Erythroblast (primary cell): ENCODE measurements around the gene PLA2R1.
"Not testable (repeated sequence)": the region's sequence is repeated elsewhere in the genome, so short reads cannot be mapped to it uniquely, and the experiment has no call there.

Source experiments
- DNase-seq, 2 experiments: peaks; one replicate each; lab custom pipeline; 2025; lab: John Stamatoyannopoulos, UW
- GATA1 ChIP-seq: IDR thresholded peaks from 2 replicates; pipeline ENCODE4 v1.6.1; 2011; ENCODE audit warnings: low read depth, mild to moderate bottlenecking, control low read depth, low read length, moderate library complexity
- POLR2A ChIP-seq: IDR thresholded peaks from 2 replicates; pipeline ENCODE4 v1.6.1; 2011; ENCODE audit warnings: mild to moderate bottlenecking, low read length

The PLA2R1 gene

DNA sequence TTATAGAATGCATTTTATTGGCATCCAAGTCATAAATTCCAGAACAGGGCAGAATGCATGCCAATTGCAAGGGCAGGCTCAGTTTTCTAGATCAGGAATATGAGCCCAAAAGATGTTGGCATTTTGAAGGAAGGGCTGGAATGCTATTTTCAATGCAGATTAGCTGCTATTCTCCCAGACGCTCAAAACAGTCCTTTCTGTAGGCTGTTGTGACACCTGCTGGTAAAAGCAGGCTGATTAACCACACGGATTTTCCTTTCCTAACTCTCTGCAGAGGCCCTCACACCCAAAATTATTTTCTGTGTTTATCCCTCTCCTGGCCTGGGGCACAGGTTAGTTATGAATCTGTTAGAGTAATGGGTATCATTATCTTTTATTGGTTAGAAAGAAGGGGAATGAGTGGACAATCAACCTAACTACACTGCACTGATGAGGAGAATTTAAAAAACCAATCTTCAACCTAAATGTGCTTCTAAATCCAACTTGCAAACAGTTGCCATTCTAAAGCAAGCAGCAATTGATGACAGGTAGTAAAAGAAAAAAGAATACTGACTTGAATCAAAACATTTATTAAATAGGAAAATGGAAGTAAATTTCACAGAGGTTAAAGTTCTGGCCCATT is 94.0 kb downstream of the PLA2R1 start:
- peak in 1 of 2 experiments; percentile 4 for DNase-seq
- TF ChIP-seq GATA1 (no peak), POLR2A (no peak)

DNA sequence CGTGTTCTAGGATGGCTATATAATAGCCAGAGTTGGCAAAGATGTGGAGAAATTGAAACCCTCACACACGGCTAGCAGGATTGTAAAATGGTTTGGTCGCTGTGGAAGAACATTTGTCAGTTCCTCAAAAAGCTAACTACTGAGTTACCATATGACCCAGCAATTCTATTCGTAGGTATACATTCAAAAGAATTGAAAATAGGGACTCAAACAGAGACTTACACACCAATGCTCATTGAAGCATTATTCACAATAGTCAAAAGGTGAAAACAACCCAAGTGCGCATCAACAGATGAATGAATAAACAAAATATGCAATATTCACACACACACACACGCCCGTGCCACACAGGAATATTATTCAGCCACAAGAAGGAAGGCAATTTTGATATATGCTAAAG is 98.7 kb downstream of the PLA2R1 start:
- no peak for TF ChIP-seq GATA1
- TF ChIP-seq POLR2A: no peak
- no peak for DNase-seq

DNA sequence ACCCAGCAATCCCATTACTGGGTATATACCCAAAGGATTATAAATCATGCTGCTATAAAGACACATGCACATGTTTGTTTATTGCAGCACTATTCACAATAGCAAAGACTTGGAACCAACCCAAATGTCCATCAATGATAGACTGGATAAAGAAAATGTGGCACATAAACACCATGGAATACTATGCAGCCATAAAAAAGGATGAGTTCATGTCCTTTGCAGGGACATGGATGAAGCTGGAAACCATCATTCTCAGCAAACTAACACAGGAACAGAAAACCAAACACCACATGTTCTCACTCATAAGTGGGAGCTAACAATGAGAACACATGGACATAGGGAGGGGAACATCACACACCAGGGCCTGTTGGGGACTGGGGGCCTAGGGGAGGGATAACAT is 99.9 kb downstream of the PLA2R1 start:
- DNase-seq: not testable (repeated sequence)

DNA sequence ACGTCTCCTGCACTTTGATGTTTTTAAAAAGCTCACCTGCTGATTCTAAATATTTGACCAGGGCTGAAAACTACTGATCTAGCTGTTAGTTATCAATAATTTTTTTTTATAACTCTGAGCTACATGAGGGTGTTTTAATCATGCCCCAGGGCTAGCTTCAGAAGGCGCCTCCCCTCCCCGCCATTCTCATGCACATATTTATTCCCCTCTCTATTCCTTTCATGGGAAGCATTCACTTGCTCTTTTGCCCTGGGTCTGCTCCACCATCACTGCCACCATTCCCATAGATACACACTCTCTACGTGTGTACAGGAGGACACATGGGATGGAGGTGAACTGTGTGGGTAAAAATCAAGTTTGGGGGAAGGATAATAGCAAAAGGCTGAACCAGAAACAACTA is 101.0 kb downstream of the PLA2R1 start:
- TF ChIP-seq POLR2A (no peak), GATA1 (no peak)
- no peak for DNase-seq

DNA sequence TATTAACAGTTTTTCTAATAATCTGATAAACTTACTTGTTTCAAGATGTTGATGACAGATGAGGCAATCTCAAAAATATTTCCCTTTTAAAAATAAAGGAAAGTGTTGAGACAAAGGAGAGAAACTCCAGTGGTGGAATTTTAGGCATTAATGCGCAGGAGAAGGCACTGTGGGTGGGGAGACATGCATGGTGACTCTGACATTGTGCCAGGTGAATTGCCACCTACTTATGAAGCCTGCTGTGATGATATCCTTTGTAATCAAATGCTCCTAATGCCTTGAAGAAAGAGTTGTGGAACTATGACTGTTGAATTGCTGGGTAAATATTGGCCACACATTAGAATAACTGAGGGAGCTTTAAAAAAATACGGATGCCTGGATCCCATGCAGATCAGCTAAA is 101.4 kb downstream of the PLA2R1 start:
- TF ChIP-seq POLR2A (no peak), GATA1 (no peak)
- no peak for DNase-seq

DNA sequence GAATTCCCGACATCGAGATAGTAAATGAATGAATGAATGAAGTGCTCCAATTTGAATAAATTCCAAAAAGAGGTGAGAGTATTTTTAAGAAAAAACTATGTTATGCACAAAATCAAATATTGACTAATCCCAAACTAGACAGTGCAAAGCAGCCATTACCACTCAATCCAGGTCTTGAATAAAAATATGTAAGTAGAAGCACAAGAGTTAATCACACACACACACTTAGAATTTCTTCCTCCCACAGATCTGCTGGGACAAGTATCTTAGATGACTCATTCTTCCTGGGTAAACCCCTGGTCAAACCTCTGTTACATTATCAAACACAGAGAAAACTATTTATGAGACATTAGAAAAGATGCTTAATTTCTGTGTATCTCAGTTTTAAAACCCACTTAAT is 102.0 kb downstream of the PLA2R1 start:
- no peak for DNase-seq
- TF ChIP-seq GATA1 (no peak), POLR2A (no peak)

DNA sequence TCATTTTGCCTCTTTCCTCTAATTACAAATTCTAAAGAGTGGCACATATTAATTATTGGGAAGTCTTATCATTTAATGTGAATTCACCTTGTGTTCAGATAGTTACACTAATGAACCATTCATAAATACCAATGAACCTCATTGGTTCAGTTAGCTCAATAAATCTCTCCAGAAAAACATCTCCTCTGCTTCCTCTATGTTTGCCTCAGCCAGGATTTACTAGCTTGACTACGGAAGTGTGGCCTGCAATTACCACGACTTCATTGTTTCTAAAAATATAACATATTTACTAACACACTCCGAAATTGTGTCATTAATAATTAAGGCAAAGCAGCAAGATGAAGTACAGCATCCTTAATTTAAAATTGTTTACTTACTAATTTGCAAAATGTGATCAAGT is 103.3 kb downstream of the PLA2R1 start:
- no peak for TF ChIP-seq GATA1
- TF ChIP-seq POLR2A: no peak

DNA sequence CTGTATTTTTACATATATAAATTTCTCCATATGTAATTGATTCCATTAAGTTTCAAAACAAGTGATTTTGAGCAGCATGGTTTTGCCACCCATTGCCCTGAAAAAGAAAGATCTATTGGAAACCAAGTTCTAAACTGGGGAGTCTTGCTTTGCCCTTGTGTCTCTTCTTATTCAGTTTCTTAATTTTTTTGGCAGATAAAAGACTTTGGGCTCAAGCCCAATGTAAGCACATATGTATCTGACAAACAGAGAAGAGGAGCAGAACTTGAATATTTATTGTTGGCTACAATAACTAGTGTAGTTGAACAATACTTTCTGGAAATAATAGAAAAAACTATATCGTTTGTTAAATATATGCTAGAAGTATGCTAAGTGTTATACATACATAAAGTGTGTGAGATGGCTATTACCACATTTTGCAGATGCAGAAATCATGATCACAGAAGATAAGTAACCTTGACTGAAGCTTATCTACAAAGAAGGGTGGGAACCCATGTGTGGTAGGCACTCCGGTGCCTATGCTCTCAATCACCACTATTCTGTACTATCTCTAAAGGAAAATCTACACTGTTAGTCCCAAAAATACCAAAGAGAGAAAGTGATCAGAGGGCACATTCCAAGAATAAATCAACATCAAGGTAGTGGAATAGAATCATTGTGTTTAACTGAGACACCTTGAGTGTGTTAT is 109.1 kb downstream of the PLA2R1 start:
- DNase-seq: no peak
- TF ChIP-seq GATA1 (no peak), POLR2A (no peak)

More for the DNA sequence above, 103.3 kb downstream of the PLA2R1 start:
- no peak for DNase-seq

DNA sequence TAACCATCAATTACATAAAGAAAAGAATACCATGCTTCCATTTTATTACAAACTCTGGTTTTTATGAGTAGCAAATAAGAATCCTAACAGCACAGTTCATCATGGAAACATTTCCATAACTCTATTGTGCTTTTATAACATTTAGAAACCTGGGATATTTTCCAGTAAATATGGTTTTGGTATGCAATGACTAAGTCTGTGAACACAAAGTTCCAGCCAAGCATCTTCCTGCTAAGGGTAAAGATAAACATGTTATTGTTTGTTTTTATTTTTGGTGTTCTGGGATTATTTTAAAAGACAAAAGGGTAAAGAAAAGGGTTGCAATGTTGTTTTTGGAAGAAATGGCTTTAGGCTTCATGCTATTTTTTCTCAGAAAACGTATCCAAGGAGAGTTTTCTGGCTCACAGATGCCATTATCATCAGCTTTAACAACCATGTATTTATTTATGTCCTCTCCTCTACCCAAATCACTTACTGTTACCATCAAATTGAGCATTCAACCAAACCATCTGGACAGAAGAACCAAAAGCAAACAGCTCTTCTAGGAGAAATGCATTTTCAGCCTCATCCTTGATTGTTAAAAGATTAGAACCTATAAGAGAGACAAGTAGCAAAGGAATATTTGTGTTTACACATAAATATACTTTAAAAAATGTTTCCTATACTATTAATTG is 116.0 kb downstream of the PLA2R1 start:
- TF ChIP-seq GATA1: no peak
- no peak for TF ChIP-seq POLR2A
- no peak for DNase-seq

DNA sequence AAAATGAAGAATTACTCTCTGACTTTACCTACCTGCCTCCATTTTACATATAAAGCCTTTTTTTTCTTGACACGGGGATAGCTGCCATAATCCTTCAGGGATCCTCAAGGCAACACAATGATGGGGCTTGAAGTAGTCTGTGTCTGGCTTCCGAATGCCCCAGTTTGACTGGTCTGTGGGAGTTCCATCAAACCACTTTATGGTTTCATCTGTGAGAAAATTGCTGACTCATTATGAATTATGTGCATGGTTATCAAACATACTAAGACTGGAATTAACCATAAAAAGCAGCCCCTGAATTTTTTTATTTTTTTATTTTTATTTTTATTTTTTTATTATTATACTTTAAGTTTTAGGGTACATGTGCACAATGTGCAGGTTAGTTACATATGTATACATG is 117.5 kb downstream of the PLA2R1 start:
- TF ChIP-seq GATA1 (no peak), POLR2A (no peak)
- DNase-seq: no peak

DNA sequence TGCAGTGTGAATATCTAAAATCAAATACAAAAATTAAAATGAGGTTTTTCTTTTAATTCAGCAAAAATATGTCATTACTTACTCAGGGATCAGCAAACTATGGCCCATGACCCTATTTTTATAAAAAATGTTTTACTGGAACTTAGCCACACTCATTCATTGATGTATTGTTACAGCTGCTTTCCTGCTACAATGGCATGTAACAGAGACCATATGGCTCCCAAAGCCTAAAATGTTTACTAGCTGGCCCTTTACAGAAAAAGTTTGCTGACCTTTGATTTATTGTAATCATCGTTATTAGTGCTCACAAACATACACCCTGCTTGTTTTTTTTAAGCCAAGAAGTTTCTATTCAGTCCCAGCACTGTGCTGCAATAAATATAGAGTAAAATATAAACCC is 120.3 kb downstream of the PLA2R1 start:
- TF ChIP-seq GATA1: no peak
- no peak for TF ChIP-seq POLR2A
- DNase-seq: no peak

DNA sequence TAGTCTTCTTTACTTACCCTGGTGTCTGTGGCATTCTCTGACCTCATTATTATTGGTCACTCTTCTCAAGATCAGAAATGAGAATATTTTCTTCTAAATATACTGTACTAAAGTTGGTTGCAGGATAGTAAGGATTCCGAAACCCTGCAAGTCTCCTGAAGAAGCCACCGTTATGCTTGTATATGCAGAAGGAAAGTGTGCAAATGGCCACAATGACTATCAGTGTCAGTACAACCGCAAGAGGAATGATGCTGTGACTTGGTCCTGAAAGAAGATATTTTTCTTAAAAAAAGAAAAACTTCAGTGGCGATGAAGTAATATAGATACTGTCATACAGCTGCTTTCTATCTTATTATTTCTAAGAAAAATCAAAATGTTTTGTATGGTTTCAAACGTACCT is 120.7 kb downstream of the PLA2R1 start:
- TF ChIP-seq POLR2A (no peak), GATA1 (no peak)
- no peak for DNase-seq

DNA sequence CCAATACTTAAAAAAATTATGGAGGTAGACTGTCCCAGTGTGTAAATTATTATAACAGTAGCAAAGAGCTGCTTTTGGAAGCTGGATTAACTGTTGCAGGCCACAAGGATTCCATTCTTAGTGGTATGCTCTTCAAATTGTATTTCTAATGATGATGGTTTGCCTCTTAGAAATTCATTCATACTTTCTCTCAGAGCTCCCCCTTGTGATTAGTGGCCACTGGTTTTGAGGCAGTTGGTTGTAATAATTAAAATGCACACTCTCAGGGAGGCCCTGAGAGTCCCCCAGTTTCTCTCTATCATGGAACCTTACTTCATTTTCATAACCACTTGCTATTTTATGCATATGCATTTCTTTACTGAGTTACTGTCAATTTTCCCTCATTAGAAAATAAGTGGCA is 122.5 kb downstream of the PLA2R1 start:
- TF ChIP-seq POLR2A (no peak), GATA1 (no peak)
- peak in 1 of 2 experiments; percentile 6 for DNase-seq

DNA sequence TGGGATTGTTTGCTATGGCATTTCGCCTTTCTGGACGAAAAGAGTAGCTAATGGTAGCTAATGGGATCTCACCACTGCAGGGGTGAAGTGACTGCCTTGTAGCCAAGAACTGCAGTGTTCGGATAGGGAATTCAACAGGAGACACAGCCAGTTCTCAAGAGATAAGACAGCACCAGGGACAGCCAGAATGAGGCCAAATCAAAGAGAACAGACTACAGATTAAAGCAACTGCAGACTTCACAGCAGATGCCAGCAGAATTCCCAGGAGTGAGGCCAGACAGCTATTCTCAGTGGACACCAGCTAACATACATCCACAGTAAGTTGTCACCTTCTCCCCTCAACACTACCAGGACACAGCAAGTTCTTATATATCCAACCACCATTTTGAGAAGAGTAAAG is 124.0 kb downstream of the PLA2R1 start:
- TF ChIP-seq POLR2A (no peak), GATA1 (no peak)
- no peak for DNase-seq
